Subcutaneous adipose tissue (tissue), 4 donors: ENCODE measurements around the gene ADGRG1. TPM values are rescaled to one million over a fixed set of nuclear protein-coding genes. Genes with fewer than 3 reads are reported as not detected.

Experiments used
- total RNA-seq, 4 donors: library from RNA; depleted of rRNA; stranded (reverse); fragments of >200 nt; gene quantifications; one replicate each; pipeline ENCODE4 v1.1.0, GENCODE V29; 2016
- TF ChIP-seq, protein P1 (sequence below): fragments of 450-650 bp; IDR thresholded peaks from one replicate; pipeline ENCODE4 v1.5.1; 2016; ENCODE audit warnings: low read depth, mild to moderate bottlenecking, control low read depth, antibody characterized with exemption, moderate library complexity

Gene ADGRG1
- total RNA-seq, 4 donors from 2014 or later: 10.0 to 92.5 (median 21.2) TPM

DNA sequence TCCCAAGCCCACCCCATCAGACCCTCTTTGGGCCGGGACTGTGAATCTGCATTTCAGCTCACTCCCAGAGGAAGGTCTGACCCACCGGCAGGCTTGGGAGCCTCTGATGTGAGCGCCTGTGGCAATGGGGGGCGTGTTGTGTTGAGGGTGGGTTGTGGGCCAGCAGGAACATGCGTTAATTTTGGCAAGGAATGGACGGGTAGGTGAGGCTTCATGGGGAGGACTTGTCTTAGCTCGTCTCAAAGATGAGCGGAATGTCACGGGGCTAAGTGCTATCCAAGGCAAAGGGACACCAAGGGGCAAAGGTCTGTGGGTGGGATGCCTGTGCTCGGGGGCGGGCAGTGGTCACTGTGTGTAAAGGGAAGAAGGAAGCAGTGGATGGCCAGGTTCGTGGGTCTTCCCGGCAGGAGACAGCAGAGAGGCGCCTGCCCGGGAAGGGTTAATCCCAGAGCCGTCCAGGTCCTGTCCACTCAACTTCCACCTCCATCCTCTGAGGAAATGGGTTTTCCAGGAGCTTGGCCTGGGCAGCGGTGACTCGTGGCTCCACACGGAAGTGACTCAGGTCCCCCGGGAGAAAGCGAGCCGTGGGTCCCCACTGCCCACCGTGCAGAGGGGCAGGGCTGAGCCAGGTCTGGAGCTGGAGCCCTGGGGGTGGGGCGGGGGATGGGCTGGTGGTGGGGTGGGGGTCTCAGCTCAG, 17.4 kb downstream of the ADGRG1 start:
- TF ChIP-seq, protein P1, sequence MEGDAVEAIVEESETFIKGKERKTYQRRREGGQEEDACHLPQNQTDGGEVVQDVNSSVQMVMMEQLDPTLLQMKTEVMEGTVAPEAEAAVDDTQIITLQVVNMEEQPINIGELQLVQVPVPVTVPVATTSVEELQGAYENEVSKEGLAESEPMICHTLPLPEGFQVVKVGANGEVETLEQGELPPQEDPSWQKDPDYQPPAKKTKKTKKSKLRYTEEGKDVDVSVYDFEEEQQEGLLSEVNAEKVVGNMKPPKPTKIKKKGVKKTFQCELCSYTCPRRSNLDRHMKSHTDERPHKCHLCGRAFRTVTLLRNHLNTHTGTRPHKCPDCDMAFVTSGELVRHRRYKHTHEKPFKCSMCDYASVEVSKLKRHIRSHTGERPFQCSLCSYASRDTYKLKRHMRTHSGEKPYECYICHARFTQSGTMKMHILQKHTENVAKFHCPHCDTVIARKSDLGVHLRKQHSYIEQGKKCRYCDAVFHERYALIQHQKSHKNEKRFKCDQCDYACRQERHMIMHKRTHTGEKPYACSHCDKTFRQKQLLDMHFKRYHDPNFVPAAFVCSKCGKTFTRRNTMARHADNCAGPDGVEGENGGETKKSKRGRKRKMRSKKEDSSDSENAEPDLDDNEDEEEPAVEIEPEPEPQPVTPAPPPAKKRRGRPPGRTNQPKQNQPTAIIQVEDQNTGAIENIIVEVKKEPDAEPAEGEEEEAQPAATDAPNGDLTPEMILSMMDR: no peak

DNA sequence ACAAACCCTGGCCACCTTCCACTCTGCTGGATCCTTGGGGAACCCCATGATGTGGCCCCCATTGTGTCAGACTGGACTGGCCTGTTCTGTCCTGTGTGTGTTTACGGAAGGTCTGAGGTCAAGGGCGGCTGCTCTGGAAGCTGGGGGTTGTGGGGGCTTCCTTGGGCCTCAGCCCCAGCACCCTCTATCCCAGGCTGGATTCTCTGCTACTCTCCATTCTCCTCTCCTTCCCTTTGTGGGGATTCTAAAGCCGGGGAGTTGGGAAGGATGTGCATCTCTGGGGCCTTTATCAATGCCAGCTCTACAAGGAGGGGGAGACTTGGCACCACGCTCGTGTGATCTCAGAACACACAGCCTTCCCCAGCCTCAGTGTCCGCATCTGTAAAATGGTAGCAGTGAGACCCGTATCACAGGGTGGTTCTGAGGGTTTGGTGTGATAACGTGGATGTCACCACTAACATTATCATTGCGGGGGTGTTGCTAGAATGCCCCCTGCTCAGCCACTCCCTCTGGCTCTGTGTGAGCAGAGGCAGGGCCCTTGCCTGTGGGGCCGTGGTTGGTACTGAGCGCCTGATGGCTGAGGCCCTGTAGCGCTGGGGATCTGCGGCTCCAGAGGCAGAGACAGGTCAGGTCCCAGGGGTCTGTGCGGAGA, 18.1 kb downstream of the ADGRG1 start:
- TF ChIP-seq, protein P1: no peak

DNA sequence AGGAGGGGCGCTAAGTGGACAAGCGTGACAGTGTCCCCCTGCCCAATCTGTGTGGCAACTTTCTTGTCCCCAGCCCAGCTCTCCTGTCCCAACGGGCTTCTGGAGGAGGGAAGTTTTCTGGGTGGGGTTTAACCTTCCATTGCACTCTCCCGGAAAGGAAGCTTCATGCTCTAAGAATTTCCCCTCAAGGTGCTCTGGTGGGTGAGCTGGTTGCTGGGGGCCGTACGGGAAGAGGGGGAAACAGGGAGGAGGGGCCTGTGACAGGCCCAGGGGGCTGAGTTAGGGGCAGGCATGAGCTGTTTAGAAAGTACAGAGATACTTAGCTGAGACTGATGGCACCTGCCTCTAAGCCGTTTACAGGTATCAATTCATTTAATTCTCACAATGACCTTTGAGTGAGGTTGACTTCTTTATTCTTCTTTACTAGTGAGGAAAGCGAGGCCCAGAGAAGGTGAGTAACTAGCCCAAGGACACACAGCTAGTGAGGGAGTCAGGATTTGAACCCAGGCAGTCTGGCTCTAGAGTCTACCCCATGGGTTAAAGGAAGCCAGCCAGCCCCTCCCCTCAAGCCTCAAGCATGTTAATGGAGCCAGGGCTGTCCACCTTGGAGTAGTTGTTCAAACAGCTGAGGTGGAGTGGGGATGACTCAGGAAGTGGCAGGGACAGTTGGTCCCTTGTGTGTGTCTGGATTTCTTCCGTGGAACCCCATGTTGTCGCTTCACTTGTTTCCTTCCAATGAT, 18.9 kb downstream of the ADGRG1 start:
- TF ChIP-seq, protein P1: no peak

DNA sequence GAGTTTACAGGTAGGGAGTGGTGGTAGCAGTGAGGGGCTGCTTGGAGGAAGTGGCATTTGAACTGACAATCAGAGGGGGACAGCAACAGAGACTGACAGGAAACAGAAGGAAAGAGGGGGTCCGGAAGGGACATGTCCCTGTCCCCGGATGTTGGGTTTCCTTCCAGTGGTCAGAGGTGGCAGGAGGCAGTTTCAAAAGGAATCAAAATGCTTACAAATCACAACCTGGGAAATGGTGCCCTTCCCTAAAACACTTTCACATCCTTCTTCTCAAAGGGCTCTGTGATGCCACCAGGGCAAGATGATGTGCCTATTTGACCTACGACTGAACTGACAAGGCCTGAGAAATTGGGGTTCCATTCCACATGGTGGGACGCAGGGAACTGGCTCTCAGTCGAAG, 19.7 kb downstream of the ADGRG1 start:
- TF ChIP-seq, protein P1: no peak

DNA sequence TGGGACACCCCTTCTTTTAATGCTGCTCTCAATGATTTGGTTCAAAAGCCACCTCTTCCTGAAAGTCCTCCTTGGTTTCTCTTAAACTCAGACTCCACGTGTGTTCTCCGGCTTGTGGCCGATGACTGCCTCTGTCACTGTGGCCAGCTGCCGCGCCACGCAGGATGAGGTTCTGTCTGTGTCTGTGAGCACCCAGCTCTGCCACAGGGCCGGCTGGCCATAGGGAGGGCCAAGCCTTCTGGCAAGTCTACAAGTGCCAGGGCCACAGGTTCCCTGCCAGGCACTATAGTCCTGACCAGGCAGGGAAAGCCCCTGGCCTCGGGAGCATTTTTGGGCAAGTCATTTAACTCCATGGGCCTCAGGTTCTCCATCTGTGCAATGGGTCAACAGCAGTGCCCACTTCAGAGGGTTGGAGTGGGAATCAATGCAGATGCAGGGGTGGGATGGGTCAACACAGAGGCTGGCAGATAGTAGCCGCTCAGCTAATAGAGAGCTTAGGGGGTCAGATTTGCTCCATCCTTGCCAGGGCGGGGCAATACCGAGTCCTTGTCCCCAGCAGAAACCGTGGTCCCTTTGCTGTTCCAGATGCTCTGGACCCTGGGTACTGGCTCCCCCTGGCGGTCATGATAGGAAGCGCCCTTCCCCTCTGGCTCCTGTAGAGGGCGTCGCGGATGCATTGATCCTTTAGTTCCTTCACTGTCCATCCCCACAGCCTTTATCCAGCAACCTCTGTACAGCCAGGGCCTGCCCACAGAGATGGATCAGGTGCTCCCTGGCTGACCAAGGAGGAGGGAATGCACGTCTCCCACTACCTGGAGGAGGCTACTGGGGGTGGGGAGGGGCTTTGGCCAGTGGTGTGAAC, 20.4 kb downstream of the ADGRG1 start:
- TF ChIP-seq, protein P1: no peak

DNA sequence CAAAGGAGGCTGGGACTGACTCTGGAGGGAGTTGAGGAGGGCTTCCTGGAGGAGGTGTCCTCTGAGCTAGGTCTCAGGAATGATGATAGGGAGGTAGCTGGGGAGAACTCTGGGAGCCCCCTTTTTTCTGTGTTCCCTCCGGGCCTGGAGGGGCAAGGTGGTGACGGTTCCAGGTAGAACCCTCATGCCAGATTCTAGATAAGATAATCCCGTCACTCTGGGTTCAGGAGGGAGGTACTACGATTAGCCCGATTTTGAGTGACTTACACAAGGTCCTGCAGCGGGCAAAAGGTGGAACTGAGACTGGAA, 21.0 kb downstream of the ADGRG1 start:
- TF ChIP-seq, protein P1: no peak
